HG02610 (cell line): ENCODE results near the gene NDUFB7.

ENCODE experiments used
- ATAC-seq: cut with Tn5 transposase; IDR thresholded peaks from one replicate; pipeline ENCODE4 v1.9.1; 2021; ENCODE audit warnings: mild to moderate bottlenecking, moderate library complexity; ENCODE audit not compliant: unreplicated experiment

NDUFB7 gene

DNA sequence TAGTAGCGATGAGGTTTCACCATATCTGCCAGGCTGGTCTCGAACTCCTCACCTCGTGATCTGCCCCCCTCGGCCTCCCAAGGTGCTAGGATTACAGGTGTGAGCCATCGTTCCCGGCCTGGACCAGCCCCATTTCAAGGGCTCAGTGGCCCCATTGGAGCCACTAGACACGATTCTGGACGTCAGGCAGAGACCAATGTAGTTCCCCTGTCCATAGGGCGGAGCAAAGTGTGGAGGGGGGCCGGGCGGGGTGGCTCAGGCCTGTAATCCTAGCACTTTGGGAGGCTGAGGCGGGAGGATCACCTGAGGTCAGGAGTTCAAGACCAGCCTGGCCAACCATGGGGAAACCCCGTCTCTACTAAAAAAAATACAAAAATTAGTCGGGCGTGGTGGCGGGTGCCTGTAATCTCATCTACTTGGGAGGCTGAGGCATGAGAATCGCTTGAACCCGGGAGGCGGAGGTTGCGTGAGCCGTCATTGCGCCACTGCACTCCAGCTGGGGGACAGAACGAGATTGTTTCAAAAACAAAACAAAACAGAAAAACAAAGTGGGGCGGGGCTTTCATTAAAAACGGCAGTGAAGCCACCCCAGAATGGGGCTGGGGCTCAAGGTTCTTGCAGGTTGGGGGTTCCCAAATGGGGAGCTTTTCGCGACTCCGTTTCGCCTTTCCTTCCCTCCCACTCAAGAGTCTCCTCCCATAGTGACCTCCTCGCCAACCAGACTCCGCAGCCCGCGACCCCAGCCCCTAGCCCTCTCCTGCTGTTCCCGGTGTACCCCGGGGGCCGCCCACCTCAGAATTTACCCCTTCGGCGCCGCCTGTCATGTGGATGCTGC, 43.2 kb downstream of the NDUFB7 start:
- ATAC-seq = no peak

DNA sequence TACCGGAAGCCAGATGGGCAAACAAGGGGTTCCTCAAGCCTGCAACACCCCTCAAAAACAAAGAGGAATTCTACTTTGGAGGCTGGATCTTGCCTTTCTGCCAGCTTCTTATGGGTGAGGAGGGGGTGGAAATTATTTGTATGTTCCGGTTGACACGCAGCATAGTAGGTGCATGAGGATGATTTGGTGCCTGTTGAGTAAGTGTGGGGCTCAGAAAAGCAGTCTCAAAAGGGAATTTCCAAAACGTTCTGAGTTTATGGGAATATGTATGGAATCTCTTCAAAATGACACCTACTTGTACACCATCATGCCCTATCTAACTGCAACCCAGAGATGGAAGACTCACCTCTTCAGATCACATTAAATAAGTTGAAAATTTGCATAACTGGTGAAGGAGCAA, 45.4 kb downstream of the NDUFB7 start:
- no peak for ATAC-seq

DNA sequence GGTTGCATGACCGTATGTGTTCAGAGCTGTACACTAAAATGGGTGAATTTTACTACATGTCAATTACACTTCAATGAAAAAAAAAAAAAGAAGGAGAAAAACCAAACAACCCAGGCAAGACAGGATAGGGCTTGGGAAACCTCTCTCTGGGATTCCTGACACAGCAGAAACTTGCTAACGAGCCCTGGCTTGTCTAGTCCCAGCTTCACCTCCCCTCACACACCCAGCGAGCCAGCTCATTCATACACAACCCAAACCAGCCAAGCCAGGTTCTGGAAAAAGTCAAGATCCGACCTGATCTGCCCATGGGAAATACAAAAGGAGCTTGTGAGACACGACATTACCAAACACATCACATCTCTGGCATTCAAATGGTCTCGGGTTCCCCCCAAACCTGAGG, 46.1 kb downstream of the NDUFB7 start:
- ATAC-seq = no peak

DNA sequence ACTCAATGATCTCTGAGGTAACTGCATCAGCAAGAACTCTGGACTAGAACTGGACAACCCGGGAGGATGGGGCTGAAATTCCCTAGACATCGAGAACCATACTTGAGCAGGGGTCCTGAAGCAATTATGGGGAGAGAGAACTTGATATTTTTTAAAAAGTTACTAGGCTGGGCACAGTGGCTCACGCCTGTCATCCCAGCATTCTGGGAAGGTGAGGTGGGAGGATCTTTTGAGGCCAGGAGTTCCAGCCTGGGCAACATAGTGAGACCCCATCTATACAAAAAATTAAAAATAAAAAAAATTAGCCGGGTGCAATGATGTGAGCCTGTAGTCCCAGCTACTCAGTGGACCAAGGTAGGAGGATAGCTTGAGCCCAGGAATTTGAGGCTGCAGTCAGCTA, 51.3 kb downstream of the NDUFB7 start:
- no peak for ATAC-seq

DNA sequence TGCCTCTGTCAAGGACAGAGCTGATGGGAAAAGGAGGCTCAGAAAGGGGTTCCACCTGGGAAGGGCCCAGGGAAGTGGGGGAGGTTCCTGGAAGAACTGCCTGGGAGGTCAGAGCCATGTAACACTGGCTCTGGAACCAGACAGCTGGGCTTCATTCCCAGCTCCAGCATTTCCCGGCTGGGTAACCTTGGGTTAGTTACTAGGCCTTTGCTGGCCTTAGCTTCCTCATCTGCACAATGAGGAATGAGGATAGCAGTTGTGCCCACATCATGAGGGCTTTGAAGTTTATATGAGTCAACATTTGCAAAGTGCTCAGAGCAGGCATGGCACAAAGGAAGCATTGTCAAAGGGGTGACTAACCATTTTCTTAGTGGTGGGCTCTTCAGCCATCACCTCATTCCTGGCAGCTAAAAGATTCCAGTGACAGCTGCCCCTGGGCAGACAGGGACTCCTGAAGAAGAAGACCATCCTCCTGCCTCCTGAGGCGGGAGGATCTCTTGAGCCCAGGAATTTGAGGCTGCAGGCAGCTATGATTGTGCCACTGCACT, 51.9 kb downstream of the NDUFB7 start:
- no peak for ATAC-seq

DNA sequence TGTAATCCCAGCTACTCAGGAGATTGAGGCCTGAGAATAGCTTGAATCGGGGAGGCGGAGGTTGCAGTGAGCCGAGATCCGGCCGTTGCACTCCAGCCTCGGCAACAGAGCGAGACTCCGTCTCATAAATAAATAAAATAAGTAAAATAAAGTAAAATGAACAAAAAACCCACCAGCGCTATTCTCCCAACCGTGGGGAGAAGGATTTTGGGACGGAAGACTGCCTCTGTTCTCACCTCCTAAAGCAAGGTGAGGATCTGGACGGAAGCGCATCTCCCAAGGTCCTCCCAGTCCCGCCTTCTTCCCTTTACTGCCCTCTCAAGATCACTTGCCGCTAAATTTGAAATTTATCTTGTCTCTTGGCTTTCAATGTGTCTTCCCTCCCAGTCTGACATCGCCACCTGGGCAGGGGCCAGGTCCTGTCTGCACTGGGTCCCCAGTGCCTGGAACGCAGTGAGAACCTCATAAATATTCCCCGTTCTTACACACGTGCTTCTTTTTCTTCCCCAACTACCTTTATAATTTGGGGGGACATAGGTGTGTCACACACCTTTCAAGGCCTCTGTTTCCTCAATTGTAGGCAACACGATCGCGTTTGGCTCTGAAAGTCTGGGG, 52.5 kb downstream of the NDUFB7 start:
- ATAC-seq = no peak

DNA sequence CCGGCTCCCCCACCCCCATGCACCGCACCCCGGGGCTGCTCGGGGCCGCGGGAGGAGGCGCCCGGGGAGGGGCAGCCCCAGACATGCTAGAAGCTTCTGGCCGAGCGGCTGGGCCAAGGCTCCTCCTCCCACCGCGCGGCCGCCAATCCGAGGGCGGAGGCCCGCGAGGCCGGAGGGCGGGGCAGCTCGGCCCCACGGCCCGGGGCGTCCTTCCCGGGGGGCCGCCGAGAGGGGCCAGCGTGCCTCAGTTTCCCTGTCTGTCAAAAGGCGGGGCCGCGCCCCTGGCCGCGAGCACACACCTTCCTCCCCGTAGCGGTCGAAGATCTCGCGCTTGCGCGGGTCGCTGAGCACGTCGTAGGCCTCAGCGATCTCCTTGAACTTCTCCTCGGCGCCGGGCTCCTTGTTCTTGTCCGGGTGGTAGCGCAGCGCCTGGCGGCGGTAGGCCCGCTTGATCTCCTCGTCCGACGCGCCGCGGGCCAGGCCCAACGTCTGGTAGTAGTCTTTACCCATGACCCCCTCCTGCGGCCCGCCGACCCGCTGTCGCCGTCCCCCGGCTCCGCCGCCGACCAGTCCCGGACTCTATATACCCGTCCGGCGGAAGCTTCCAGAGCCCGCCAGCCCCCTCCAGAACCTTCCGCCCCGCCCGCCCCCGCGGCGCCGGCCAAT, 53.9 kb downstream of the NDUFB7 start, which contains the start of gene DNAJB1:
DNAJB1 (minus strand) TSS at position 558 of the 666 bp plus-strand sequence; CDS start at position 510, 48 bp downstream.
- ATAC-seq = peak; percentile 51

DNA sequence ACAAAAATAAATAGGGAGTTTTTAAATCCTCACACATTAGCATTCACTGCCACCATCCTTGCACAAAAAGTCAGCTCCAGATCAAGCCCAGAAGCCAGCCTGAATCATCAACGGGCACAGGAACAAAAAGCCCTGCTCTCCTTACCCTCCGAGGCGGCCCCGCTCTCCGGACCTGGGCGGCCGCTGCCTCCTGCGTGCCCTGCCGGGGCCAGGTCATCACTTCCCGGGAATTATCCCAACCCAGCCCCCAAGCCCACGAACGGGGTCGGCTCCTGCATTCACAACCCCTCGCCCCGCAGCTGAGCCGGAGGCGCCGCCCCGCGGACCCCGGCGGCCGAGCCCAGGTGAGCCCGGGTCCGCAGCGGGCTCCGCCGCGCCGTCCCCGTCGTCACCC, 54.4 kb downstream of the NDUFB7 start:
- no peak for ATAC-seq

DNA sequence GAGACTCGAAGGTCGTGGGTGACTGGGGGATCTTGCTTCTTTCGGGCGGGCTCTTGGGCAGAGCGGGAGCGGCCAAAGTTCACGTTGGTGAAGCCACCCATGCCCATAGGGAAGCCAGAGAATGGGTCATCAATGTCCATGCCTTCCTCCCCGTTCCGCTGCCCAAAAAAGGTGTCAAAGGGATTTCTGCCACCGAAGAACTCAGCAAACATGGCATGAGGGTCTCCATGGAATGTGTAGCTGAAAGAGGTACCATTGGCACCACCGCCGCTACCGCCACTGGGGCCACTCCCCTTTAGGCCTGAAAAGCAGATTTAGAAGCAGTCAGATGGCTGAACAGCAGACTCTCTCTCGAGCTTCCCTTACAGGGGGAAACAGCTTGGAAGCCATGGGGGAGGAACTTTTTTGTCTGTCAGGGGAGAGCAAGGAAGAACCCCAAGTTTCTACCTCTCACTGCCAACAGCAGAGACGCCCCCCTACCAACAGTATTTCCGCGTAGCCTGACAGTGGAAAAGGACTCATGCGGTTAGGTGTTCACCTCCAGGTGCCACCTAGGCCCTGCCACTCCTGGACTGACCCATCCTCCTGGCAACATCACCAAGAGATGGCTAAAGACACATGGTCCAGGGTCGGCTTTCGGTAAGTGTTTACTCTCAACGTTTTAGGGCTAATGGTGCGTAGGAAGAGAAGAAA, 55.0 kb downstream of the NDUFB7 start:
- ATAC-seq = no peak
